ENCODE measurements around the gene MEGF6. TPM values are rescaled to one million over a fixed set of nuclear protein-coding genes. Genes with fewer than 3 reads are reported as not detected.
"Not testable (repeated sequence)": the region's sequence is repeated elsewhere in the genome, so short reads cannot be mapped to it uniquely, and the experiment has no call there.

Gene MEGF6
- polyA plus RNA-seq, 3 donors = 6.4 to 8.1 (median 7.0) TPM

DNA sequence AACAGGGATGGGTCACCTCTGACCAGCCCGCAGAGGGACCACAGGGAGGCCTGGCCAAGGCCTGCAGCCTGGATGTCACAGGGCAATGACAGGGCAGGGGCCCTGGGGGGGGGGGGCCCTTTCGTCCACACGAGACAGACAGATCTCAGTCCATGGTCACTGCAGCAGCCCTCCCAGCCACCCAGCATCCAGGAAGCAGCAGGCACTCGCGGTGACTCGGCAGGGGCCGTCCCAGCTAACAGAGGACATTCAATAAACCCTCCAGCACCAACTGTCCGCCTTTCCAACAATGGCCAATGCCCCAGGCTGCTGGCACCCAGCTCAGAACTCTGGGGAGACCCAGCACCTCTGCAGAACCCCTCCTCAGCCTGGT, 32.9 kb downstream of the MEGF6 start:
- no peak for DNase-seq (ENCODE audit: low read depth in 3 of 3, low spot score in 2 of 3)

DNA sequence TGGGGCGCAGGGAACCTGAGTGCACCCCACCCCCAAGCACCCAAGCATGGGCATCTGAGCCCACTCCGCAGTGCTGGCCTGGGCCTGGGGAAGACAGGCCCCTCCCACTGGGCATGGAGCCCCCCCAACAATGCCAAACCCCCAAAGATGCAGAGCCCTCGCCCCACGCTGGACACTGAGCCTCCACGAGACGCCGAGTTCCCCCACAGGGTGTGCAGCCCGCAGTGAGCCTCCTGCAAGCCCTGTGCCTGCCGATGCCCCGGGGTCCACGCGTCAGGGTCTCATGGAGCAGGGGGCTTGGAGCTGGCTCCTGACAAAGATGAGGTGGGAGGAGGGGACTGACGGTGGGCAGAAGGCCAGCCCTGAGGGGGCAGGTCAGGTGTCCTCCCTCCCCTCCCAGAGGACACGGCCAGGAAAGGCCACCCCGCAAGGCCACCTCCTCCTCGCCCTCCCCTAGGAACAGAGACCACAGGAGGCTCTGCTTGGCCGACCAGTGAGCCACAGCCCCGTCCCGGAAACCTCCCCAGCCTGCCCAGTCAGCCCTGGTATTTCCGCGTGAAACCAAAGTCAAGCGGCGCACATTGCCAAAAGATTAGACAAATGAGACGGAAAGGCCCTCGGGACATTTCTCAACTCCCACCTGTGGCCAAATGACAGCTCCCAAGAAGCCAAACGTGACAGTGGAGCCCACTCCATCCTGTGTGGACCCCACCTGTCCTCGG, 33.4 kb downstream of the MEGF6 start:
- DNase-seq (ENCODE audit: low read depth in 3 of 3, low spot score in 2 of 3) = no peak

GRCh38 chr1:3577300-3577699, 34.0 kb downstream of the MEGF6 start:
- DNase-seq (ENCODE audit: low read depth in 3 of 3, low spot score in 2 of 3) = no peak

- no peak for DNase-seq (ENCODE audit: low read depth in 3 of 3, low spot score in 2 of 3)
Measured at GRCh38 chr1:3575993-3576392, 35.3 kb downstream of the MEGF6 start.

DNA sequence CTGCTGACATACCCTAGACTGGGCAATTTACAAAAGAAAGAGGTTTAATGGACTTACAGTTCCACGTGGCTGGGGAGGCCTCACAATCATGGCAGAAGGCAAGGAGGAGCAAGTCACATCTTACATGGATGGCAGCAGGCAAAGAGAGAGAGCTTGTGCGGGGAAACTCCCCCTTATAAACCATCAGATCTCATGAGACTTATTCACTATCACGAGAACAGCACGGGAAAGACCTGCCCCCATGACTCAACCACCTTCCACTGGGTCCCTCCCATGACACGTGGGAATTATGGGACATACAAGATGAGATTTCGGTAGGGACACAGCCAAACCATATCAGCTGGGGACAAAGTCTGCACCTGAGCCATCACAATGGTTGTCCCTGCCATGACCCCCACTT, 35.8 kb downstream of the MEGF6 start:
- DNase-seq (ENCODE audit: low read depth in 3 of 3, low spot score in 2 of 3) = not testable (repeated sequence)

GRCh38 chr1:3573500-3573899, 37.8 kb downstream of the MEGF6 start:
- DNase-seq (ENCODE audit: low read depth in 3 of 3, low spot score in 2 of 3) = no peak

- DNase-seq (ENCODE audit: low read depth in 3 of 3, low spot score in 2 of 3) = not testable (repeated sequence)
Measured at GRCh38 chr1:3572638-3573037, 38.7 kb downstream of the MEGF6 start.

GRCh38 chr1:3571263-3571662, 40.0 kb downstream of the MEGF6 start:
- no peak for DNase-seq (ENCODE audit: low read depth in 3 of 3, low spot score in 2 of 3)

DNA sequence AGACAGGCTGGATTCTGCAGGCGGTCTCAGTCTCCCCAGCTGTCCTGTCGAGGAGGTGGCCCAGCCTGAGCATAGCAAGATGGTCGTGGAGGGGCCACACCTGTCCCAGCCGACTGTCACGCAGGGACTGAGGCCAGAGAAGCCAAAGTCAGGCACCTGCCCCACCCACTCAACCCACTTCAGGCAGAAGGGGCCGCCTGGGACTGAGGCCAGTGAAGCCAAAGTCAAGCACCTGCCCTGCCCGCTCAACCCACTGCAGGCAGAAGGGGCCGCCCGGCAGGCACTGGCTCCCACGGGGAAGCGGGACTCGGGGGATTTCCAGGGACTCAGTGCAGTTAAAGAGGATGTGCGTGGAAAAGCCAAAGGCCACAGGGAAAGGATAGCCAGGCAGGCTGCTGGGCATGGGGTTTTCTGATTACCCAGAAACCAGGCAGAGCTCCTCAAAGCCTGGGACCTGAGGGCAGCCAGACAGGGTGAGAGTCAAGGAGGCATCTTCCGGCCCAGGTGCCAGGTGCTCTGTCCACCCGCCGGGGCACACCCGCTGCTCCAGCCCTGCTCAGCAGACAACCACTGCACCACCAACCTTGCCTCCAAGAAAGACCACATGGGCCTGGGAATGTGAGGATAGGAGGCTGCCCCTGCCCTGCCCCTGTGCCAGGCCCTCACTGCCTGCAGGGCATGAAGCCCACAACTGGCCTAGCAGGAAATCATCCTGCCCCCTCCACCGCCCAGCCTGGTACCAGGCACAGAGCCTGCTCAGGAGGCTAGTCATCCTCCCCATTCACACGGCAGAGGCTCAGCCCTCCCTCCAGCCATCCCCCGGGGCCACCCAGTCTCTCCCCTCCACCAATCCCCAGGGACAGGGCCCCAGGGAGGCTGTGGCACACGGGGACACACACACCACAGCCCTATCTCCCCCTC, 41.0 kb downstream of the MEGF6 start:
- DNase-seq (ENCODE audit: low read depth in 3 of 3, low spot score in 2 of 3) = no peak

DNA sequence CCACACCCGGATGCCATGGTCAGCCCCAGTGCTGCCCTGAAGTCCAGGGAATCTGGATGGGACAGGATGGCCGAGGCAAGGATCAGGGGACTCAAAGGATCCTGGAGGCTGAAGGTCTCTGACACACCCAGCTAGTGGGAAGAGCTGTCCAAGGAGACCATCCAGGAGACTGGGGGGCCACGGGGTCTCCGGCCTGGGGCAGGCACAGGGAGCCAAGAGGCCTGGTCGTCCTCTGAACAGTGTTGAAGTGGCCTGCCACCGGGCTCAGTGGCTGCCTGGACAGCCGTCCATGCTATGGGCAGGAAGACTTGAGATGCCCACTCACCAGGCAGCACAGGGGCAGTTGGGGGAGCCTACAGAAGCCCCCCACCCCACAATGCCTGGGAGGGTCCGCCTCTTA, 41.9 kb downstream of the MEGF6 start:
- DNase-seq (ENCODE audit: low read depth in 3 of 3, low spot score in 2 of 3) = no peak

GRCh38 chr1:3568815-3569435, 42.4 kb downstream of the MEGF6 start:
- DNase-seq (ENCODE audit: low read depth in 3 of 3, low spot score in 2 of 3) = no peak

DNA sequence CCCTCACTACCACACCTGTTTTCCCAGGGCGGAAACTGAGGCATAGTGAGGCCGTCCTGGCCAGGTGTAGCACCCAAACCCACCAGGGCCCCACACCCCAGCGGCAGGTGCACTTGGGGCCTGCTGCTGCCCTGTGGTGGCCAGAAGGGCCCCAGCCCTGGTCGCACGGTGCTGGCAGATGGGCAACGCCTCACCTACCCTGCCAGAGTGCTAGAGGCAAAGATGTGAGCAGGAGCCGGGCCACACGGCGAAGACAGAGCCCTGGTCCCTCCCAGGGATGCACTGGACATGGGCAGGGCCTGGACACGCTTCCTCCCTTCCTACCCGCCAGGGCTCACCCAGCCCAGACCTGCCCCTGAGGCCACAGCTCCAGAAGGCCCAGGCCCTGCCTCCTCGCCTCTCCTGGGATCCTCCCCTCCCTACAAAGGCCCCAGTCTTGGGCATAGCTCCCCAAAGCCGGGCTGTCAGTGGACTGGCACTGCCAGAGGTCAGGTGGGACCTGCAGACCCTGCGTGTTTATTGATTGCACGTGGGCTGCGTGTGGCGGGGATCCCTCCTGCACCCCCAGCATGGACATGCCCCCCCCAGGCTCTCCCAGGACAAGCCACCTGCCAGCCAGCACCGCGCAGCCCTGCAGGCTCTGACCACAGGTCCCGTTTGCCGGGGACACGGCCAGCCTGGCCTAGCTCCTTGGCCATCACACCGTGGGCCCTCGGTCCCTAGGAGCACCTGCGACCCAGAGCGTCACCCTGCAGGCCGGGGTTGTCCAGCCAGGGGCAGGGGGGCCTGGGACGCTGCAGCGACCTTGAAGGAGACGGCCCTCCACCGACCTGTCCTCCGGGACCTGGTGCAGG, 44.1 kb downstream of the MEGF6 start:
- DNase-seq (ENCODE audit: low read depth in 3 of 3, low spot score in 2 of 3) = no peak

DNA sequence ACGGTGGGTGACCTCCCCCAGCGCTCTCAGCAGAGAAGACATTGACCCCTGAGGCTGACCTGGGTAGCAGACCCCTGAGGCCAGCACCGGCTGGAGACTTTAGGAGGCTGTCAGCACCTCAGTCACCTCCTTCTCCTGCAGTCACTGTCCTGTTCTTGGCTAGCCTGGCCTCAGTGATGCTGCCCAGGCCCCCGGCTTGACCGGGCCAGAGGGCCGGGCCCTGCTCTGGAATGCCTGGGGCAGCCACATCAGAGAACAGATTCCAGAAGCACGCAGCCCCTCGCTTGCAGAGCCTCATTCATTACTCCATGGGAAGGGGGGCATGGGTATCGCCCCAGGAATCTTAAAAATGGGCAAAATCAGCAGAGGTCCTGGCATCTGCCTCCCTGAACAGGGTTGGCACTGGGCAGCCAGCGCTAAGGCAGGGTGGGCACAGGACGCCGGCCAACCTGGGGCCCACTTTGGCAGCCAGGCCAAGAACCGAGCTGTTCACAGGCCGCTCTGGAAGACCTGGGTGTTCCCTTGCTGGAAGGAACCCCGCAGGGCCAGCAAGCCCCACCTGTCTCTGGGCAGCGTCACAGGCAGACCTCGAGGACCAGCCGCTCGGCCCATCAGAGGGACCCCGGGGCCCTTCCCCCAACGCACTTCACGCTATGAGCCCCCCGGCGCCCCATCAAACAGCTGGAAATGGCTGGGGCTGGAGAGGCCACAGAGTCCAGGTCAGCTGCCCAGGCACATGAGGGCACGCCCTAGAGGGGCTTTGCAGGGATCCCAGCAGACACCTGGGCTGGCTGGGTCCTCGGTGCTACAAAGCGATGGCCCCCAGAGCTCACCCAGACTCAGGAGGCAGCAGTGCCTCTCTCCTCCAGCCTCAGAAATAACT, 45.1 kb downstream of the MEGF6 start:
- DNase-seq (ENCODE audit: low read depth in 3 of 3, low spot score in 2 of 3) = no peak

- no peak for DNase-seq (ENCODE audit: low read depth in 3 of 3, low spot score in 2 of 3)
Measured at GRCh38 chr1:3564921-3565831, 46.1 kb downstream of the MEGF6 start.

DNA sequence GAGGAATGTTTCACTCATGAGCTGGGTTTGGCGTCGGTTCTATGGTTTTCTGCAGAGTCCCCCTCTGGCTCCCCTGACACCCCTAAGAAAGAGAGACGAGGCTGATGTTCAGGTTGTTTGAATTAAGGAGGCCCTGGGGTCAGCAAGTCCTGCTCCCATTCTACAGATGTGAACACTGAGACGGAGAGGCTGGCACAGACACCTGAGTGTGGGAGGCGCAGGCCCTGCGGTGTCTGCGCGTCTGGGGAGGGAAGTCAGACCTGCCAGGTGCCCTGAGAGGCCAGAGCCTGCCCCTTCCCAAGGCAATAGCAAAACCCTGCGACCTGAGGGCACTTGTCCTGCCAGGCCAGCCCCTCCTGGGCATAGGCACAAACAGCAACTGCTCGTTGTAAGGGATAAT, 47.7 kb downstream of the MEGF6 start:
- no peak for DNase-seq (ENCODE audit: low read depth in 3 of 3, low spot score in 2 of 3)

- DNase-seq (ENCODE audit: low read depth in 3 of 3, low spot score in 2 of 3) = no peak
Measured at GRCh38 chr1:3563125-3563524, 48.2 kb downstream of the MEGF6 start.

- DNase-seq (ENCODE audit: low read depth in 3 of 3, low spot score in 2 of 3) = no peak
Measured at GRCh38 chr1:3562712-3563111, 48.6 kb downstream of the MEGF6 start.

DNA sequence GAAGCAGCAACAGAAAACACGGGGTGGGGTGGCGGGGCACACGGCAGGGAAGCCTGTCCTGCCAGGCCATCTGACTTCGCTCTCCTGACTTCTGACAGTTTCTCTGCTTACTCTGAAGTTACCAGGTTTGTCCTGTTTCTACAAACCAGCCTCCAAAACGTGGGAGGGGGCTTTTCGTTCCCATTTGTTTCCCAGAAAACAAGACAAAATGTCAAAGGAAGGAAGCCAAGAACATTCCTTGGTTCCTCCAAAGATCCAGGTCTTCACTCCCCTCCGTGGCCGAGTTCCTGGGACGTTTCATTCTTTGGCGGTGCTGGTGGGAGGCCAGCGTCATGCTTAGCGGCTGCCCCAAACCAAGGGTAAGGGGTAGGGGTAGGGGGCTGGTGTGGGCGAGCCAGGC, 49.6 kb downstream of the MEGF6 start:
- no peak for DNase-seq (ENCODE audit: low read depth in 3 of 3, low spot score in 2 of 3)

- no peak for DNase-seq (ENCODE audit: low read depth in 3 of 3, low spot score in 2 of 3)
Measured at GRCh38 chr1:3560981-3561380, 50.3 kb downstream of the MEGF6 start.
